NCI-H2029 (cell line): Measurements from ENCODE around the gene NPAS4.
"Not testable (repeated sequence)": the region's sequence is repeated elsewhere in the genome, so short reads cannot be mapped to it uniquely, and the experiment has no call there.

ENCODE experiments used
- DNase-seq: peaks from one replicate; lab custom pipeline; 2025; lab: John Stamatoyannopoulos, UW

Gene NPAS4

DNA sequence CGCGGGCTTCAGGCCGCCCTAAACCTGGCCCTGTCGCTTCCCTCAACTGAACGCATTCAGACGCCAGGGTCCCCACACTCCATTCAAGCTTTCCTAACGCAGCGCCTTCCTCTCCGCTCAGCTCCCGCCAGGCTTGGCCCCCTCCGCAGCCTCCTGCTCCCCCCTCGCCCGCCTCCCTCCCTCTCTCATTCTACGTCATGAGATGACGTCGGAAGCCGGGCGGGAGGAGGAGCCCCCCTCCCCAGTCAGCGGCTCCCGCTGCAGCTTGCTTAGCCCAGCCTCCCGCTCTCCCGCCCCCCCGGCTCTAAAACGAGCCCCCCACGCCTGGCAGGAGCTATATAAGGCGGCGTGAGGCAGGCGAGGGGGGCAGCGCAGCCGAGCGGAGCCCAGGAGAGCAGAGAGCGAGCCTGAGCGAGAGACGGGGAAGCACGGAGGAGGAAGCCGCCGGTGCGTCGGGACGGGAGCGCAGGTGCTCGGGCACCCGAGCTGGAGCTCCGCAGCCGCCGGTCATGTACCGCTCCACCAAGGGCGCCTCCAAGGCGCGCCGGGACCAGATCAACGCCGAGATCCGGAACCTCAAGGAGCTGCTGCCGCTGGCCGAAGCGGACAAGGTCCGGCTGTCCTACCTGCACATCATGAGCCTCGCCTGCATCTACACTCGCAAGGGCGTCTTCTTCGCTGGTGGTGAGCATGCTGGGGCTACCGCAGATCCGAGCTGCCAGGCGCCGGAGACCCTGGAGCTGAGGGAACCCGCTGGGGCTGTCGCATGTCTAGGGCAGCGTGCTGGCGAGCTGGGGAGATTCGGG, at the start of gene NPAS4:
TSS of gene NPAS4 (plus strand) at position 365 of the 806 bp plus-strand sequence. CDS start at position 510, 145 bp downstream.
- peak; percentile 50 for DNase-seq

- DNase-seq: peak; percentile 91
Measured at GRCh38 chr11:66371627-66372415, 49.0 kb upstream of the NPAS4 start, which contains the start of gene SLC29A2. TSS of gene SLC29A2 (minus strand) at chr11:66371760. CDS start at chr11:66371591, 169 bp downstream.

DNA sequence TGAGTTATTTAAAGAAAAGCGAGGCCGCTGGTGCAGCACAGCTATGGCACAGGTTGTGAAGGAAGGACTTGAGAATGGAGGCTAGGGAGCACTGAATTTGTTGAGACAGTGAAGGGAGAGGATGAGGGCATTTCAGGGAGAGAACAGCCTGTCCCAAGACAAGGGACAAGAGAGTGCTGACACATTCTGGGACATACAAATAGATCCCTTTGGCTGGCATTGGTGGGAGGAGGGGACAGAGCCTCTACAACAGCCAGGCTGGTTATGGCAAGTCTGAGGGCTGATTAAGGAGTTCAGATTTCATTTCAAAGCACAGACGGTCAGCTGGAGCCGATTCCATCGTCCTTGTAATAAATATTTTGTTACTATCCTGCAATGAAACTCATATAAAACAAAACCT, 47.6 kb upstream of the NPAS4 start:
- no peak for DNase-seq

DNA sequence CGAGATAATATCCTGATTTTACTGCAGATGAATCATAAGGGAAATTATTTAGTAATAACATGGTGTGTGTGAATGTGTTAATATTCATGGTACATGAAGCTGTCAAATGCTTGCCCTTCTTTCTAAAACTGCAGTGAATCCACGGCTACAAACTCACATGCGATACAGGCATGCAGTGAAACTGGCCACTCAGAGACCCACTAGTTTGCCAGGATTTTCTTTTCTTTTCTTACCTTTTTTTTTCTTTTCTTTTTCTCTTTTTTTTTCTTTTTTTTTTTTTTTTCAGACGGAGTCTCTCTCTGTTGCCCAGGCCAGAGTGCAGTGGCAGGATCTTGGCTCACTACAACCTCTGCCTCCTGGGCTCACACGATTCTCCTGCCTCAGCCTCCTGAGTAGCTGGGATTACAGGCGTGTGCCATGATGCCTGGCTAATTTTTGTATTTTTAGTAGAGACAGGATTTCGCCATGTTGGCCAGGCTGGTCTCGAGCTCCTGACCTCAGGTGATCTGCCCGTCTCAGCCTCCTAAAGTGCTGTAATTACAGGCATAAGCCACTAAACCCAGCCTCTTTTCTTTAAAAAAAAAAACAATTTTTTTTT, 47.0 kb upstream of the NPAS4 start:
- DNase-seq: not testable (repeated sequence)

DNA sequence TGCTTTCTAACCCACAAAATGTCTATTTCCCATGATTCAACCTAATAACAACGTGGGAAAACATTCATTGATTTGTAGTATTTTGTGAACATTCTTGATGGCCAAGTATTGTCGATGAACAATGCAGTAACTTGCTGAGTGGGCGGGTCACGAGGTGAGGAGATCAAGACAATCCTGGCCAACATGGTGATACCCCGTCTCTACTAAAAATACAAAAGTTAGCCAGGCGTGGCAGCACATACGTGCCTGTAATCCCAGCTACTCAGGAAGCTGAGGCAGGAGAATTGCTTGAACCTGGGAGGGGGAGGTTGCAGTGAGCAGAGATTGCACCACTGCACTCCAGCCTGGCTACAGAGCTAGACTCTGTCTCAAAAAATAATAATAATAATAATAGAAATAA, 40.6 kb upstream of the NPAS4 start:
- DNase-seq: not testable (repeated sequence)

GRCh38 chr11:66384316-66384715, 36.5 kb upstream of the NPAS4 start:
- DNase-seq: peak; percentile 39

DNA sequence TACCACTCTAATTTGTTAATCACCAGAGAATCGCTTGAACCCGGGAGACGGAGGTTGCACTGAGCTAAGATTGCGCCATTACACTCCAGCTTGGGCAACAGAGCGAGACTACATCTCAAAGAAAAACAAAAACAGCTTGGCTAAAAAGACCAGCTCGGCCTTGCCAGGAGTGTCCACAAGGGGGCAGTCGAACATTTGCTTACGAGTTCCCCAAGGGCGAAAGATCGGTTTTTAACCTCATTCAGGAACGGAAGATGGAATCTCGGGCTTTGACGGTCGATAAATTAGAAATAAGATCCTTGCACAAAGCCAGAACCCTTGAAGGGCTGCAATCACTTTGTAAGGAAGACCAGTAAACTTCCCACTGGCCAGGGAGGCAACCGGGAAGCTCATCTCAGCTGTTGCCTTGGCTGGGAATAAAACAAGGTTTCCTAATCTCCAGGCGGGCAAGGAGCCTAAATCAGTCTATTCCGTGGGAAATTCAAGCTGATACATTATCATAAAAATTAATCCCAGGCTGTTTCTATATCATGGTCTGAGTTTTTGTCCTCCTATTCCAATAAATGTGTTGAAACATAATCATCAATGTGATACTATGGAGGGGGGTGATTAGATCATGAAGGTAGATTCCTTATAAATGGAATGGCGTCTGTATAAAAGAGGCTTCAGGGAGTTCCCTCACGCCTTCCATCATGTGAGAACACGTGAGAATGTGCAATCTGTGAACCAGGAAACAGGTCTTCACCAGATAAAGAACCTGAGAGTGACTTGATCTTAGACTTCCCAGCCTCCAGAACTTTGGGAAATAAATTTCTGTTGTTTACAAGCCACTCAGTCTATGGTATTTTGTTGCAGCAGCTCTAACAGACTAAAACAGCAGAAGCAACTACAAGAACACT, 34.4 kb upstream of the NPAS4 start:
- peak; percentile 76 for DNase-seq

DNA sequence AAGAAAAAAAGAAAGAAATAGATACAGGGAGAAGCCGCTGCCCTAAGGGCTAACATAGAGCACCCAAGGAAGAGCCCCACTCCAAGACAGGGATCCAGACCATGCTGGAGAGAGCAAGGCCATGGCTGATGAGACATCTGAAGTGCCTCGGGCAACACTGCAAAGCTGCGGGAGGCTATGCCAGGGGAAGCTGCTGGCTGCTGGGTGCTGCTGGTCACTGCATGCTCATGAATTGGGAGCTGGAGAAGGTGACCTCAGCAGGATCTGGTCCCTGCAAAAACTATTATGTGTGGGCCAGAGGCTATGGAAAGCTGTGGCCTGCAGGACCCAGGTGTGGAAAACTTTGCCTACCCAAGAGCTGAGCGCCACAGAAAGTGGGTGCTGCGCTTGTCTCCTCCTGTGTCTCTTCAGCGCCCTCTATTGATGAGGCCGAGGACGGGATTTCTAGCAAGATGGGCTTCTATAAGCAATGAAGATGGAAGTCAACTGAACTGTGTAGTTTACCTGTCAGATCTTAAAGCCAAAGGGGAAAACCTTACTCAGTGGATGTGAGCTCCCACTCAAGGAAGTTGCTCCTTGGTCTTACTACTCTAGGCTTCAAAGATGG, 32.0 kb upstream of the NPAS4 start:
- peak; percentile 64 for DNase-seq

DNA sequence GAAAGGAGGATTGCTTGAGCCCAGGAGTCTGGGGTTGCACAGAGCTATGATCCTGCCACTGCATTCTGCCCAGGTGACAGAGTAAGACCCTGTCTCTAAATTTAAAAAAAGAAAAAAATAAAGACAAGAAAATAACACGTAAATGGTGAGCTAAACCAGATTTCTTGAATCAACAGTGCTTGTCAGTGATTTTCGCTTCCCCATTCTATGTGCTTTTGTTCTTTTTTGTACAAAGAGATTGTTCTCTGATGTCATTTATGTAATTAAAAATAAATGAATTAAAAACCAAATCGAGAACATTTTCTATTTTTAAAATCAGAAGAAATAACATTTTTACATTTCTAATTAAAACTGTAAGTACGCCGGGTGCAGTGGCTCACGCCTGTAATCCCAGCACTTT, 29.5 kb upstream of the NPAS4 start:
- no peak for DNase-seq

DNA sequence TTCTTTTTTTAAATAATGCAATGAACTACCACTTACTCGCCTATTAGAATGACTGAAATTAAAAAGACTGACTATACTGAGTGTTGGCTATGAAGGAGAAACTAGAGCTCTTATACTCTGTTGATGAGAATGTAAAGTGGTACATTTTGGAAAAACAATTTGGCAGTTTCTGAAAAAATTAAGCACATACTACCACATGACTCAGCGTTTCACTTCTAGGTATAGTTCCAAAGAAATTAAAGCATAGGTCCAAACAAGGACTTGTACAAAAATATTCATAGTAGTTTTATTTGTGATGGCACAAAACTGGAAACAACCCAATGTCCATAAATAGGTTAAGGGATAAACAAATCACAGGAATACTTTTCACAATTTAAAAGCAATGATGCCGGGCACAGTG, 26.9 kb upstream of the NPAS4 start:
- DNase-seq: no peak

- DNase-seq: no peak
Measured at GRCh38 chr11:66407651-66408050, 13.2 kb upstream of the NPAS4 start.

- DNase-seq: peak; percentile 79
Measured at GRCh38 chr11:66408488-66409214, 12.2 kb upstream of the NPAS4 start.

- DNase-seq: no peak
Measured at GRCh38 chr11:66409226-66409625, 11.6 kb upstream of the NPAS4 start.

GRCh38 chr11:66410191-66410590, 10.6 kb upstream of the NPAS4 start:
- no peak for DNase-seq

DNA sequence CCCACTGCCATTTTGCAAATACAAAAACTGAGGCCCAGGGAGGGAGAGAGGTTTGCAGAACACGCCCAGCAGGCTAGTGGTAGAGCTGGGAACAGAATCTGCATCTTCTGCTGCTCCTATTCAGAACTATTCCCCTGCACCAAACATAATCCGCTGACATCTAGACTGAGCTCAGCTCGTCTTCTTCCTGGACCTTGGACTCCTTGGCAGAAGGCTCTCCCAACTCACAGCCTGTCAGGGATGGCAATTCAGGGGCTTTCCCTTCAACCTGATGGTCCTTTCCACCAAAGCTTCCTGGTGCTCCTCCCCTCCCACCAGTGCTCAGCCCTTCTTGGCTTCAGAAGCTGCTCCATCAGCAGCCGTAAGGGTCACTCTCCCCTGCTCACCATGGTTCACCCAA, 9.5 kb upstream of the NPAS4 start:
- DNase-seq: no peak

DNA sequence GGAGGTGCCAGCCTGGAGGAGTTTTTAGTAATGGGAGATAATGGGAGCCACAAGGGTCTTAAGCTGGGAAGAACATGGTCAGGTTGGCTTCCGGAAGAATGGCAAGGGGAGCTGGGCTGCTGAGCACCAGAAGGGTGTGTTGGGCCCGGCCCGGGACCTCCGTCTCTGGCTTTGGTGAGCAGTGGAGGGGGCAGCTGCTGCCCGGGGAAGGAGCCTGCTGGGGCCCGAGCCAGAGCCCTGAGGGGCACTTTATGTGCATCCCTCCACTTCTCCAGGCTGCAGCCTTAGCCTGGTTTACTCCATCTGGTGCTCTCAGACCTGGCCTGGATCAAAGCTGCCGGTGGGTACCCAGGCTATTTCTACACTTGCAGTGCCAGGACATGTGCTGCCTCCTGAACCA, 8.7 kb upstream of the NPAS4 start:
- DNase-seq: no peak

- no peak for DNase-seq
Measured at GRCh38 chr11:66413167-66413566, 7.7 kb upstream of the NPAS4 start.

- no peak for DNase-seq
Measured at GRCh38 chr11:66414120-66414934, 6.5 kb upstream of the NPAS4 start.

- no peak for DNase-seq
Measured at GRCh38 chr11:66415423-66415822, 5.4 kb upstream of the NPAS4 start.

- no peak for DNase-seq
Measured at GRCh38 chr11:66417000-66417399, 3.8 kb upstream of the NPAS4 start.
